ENCODE measurements around the gene SPN. TPM values are rescaled to one million over a fixed set of nuclear protein-coding genes. Genes with fewer than 3 reads are reported as not detected.

The SPN gene
- polyA plus RNA-seq, 2 of the 4 experiments (the other 2 are of a cell fraction): 0.03 TPM; not detected in 1

- ChIA-PET CTCF (interaction anchor here (1.6 to 1.8 kb wide), 2 partner anchors 15 to 370 kb away, joined by 5 read pairs; no protein-coding TSS in a partner anchor), POLR2A (no interaction called here)
- no peak for FAIRE-seq
- no peak overlapping the region for H3K4me3 ChIP-seq
- no peak for DNase-seq (ENCODE audit: low read depth in 1 of 2, low spot score in 1 of 2)
- TF ChIP-seq KDM1A (IDR thresholded peaks at IDR 0.05; ENCODE audit: low read depth) (no peak), HOXB13 (CRISPR knock-in tag; IDR thresholded peaks at IDR 0.05; ENCODE audit: low read depth) (no peak), TP53 (CRISPR knock-in tag; IDR thresholded peaks at IDR 0.05) (no peak), SMC3 (IDR thresholded peaks at IDR 0.05) (no peak), CEBPB (IDR thresholded peaks at IDR 0.05) (no peak), RNF2 (IDR thresholded peaks at IDR 0.05; ENCODE audit: borderline replicate concordance, low read depth) (no peak), MAFK (IDR thresholded peaks at IDR 0.05; ENCODE audit: partially characterized antibody) (no peak), HDAC2 (IDR thresholded peaks at IDR 0.05) (no peak), RARB (CRISPR knock-in tag; IDR thresholded peaks at IDR 0.05) (no peak), MAZ (IDR thresholded peaks at IDR 0.05; ENCODE audit: borderline replicate concordance, low read depth, low read length) (no peak), REST (IDR thresholded peaks at IDR 0.05) (no peak), PHF8 (IDR thresholded peaks at IDR 0.05; ENCODE audit: borderline replicate concordance, low read depth) (no peak), POLR2A (IDR thresholded peaks at IDR 0.05; ENCODE audit: low read length) (no peak)
- 71% methylated on average over 17 of the region's 17 CpGs for WGBS (ENCODE audit: missing lambda C conversion rate)
- no peaks in the 10 kb centered on the region for H3K4me1 ChIP-seq
- no peak overlapping the region for H3K27ac ChIP-seq
- no peak overlapping the region for H3K4me2 ChIP-seq
- no peaks in the 10 kb centered on the region for H3K9me3 ChIP-seq
- no peak for ATAC-seq
Observed at GRCh38 chr16:29662000-29662728, 883 bp upstream of the SPN start.

GRCh38 chr16:29662729-29663015, 375 bp upstream of the SPN start:
- no peak for ATAC-seq
- ChIA-PET POLR2A (no interaction called here), CTCF (no interaction called here)
- H3K9me3 ChIP-seq: no peaks in the 10 kb centered on the region
- 62% methylated on average over 4 of the region's 4 CpGs for whole genome bisulfite sequencing (ENCODE audit: missing lambda C conversion rate)
- no peak overlapping the region for H3K4me2 ChIP-seq
- no peak for DNase-seq (ENCODE audit: low read depth in 1 of 2, low spot score in 1 of 2)
- no peak for FAIRE-seq
- H3K4me1 ChIP-seq: no peaks in the 10 kb centered on the region
- H3K4me3 ChIP-seq: no peak overlapping the region
- no peak overlapping the region for H3K27ac ChIP-seq
- TF ChIP-seq EP300 (IDR thresholded peaks at IDR 0.05) (no peak), CTCF (IDR thresholded peaks at IDR 0.05) (no peak), MAZ (IDR thresholded peaks at IDR 0.05; ENCODE audit: borderline replicate concordance, low read depth, low read length) (no peak), ZC3H11A (IDR thresholded peaks at IDR 0.05) (no peak), ATOH8 (CRISPR knock-in tag; IDR thresholded peaks at IDR 0.05; ENCODE audit: low read depth) (no peak), FOXS1 (CRISPR knock-in tag; IDR thresholded peaks at IDR 0.05) (no peak), ZFP36 (IDR thresholded peaks at IDR 0.05; ENCODE audit: borderline replicate concordance, partially characterized antibody) (no peak), NR3C1 (IDR thresholded peaks at IDR 0.05) (no peak), REST (IDR thresholded peaks at IDR 0.05) (no peak), ELK1 (IDR thresholded peaks at IDR 0.05; ENCODE audit: low read depth, low read length) (no peak), RNF2 (IDR thresholded peaks at IDR 0.05; ENCODE audit: borderline replicate concordance, low read depth) (no peak), FOSL2 (IDR thresholded peaks at IDR 0.05) (no peak), FOSL2 (CRISPR knock-in tag; IDR thresholded peaks at IDR 0.05) (no peak), TP53 (CRISPR knock-in tag; IDR thresholded peaks at IDR 0.05) (no peak), HEYL (CRISPR knock-in tag; IDR thresholded peaks at IDR 0.05) (no peak), USF2 (IDR thresholded peaks at IDR 0.05) (no peak), KDM1A (IDR thresholded peaks at IDR 0.05; ENCODE audit: low read depth) (no peak), JUNB (IDR thresholded peaks at IDR 0.05) (no peak)

Data from A549 (cell line).